Mesenchymal stem cell (in vitro differentiated cells and primary cell): ENCODE data around the gene CHPF.

Experiments
- DNase-seq: peaks from one replicate; pipeline ENCODE4 v3.0.0-alpha.2; 2013
- H2AFZ ChIP-seq: one replicate; pipeline ENCODE4 v1.6.1; 2013; ENCODE audit warnings: low read depth, mild to moderate bottlenecking, control low read depth, inconsistent platforms, low read length, moderate library complexity
- H2AK5ac ChIP-seq: 2 replicates; pipeline ENCODE4 v1.6.1; 2013; ENCODE audit warnings: low read length, moderate library complexity, mild to moderate bottlenecking, inconsistent platforms; ENCODE audit not compliant: severe bottlenecking
- H2BK120ac ChIP-seq: one replicate; pipeline ENCODE4 v1.6.1; 2013; ENCODE audit warnings: low read depth, mild to moderate bottlenecking, inconsistent platforms, low read length, moderate library complexity
- H2BK12ac ChIP-seq, 2 experiments: one replicate each; pipeline ENCODE4 v1.6.1; 2013; ENCODE audit warnings: inconsistent platforms in 2 of 2, low read length in 2 of 2, mild to moderate bottlenecking in 2 of 2, moderate library complexity in 2 of 2, control low read depth in 1 of 2
- H2BK15ac ChIP-seq: one replicate; pipeline ENCODE4 v1.6.1; 2013; ENCODE audit warnings: mild to moderate bottlenecking, low read depth, inconsistent platforms; ENCODE audit not compliant: poor library complexity, severe bottlenecking
- H2BK5ac ChIP-seq: 2 replicates; pipeline ENCODE4 v1.6.1; 2013; ENCODE audit warnings: low read depth, mild to moderate bottlenecking, low read length, control low read depth, inconsistent platforms; ENCODE audit not compliant: poor library complexity, severe bottlenecking
- H3K14ac ChIP-seq, 2 experiments: one replicate each; pipeline ENCODE4 v1.6.1; 2013; ENCODE audit warnings: inconsistent platforms in 2 of 2, low read length in 2 of 2, control low read depth in 1 of 2, mild to moderate bottlenecking in 1 of 2, moderate library complexity in 1 of 2
- H3K18ac ChIP-seq, 2 experiments: one replicate each; pipeline ENCODE4 v1.6.1; 2013; ENCODE audit warnings: inconsistent platforms in 2 of 2, low read length in 2 of 2, control low read depth in 1 of 2, low read depth in 1 of 2, mild to moderate bottlenecking in 1 of 2
- H3K23ac ChIP-seq, 2 experiments: one replicate each; pipeline ENCODE4 v1.6.1; 2013; ENCODE audit warnings: inconsistent platforms in 2 of 2, low read length in 2 of 2, mild to moderate bottlenecking in 2 of 2, moderate library complexity in 2 of 2, control low read depth in 1 of 2
- H3K27ac ChIP-seq: 2 replicates; pipeline ENCODE4 v1.5.1; 2013; ENCODE audit warnings: mild to moderate bottlenecking, moderate library complexity, low read length, control low read depth, inconsistent platforms; ENCODE audit not compliant: poor library complexity, severe bottlenecking
- H3K27me3 ChIP-seq, 2 experiments: 2 replicates each; pipeline versions ENCODE4 v1.6.1 to v1.7.0; 2013; ENCODE audit warnings: low read length in 2 of 2, mild to moderate bottlenecking in 2 of 2, moderate library complexity in 2 of 2, control low read depth in 1 of 2, inconsistent platforms in 1 of 2; ENCODE audit not compliant: control insufficient read depth in 1 of 2, insufficient read depth in 1 of 2
- H3K36me3 ChIP-seq, 2 experiments: 2 replicates each; pipeline versions ENCODE4 v1.6.1 to v1.7.0; 2013; ENCODE audit warnings: low read length in 2 of 2, control low read depth in 1 of 2, inconsistent platforms in 1 of 2, low read depth in 1 of 2, mild to moderate bottlenecking in 1 of 2; ENCODE audit not compliant: insufficient read depth in 2 of 2, control insufficient read depth in 1 of 2
- H3K4ac ChIP-seq, 2 experiments: one replicate each; pipeline ENCODE4 v1.6.1; 2013; ENCODE audit warnings: inconsistent platforms in 2 of 2, low read length in 2 of 2, mild to moderate bottlenecking in 2 of 2, moderate library complexity in 2 of 2, control low read depth in 1 of 2, low read depth in 1 of 2
- H3K4me1 ChIP-seq: 2 replicates; pipeline ENCODE4 v1.6.1; 2013; ENCODE audit warnings: low read depth, low read length, control low read depth; ENCODE audit not compliant: control insufficient read depth, insufficient read depth
- H3K4me2 ChIP-seq: 2 replicates; pipeline ENCODE4 v1.6.1; 2013; ENCODE audit warnings: low read length, mild to moderate bottlenecking, inconsistent platforms; ENCODE audit not compliant: poor library complexity, severe bottlenecking
- H3K4me3 ChIP-seq, 2 experiments: 2 replicates each; pipeline versions ENCODE4 v1.5.1 to v1.7.0; 2013; ENCODE audit warnings: low read length in 2 of 2, mild to moderate bottlenecking in 2 of 2, control low read depth in 1 of 2, low read depth in 1 of 2; ENCODE audit not compliant: insufficient read depth in 1 of 2
- H3K79me1 ChIP-seq: replicated peaks from 2 replicates; pipeline ENCODE4 v1.6.1; 2013; ENCODE audit warnings: mild to moderate bottlenecking, control low read depth, low read length, inconsistent platforms; ENCODE audit not compliant: poor library complexity, severe bottlenecking
- H3K9ac ChIP-seq: 2 replicates; pipeline ENCODE4 v1.7.0; 2013; ENCODE audit warnings: mild to moderate bottlenecking, low read length, moderate library complexity
- H3K9me3 ChIP-seq: 2 replicates; pipeline ENCODE4 v1.7.0; 2013; ENCODE audit warnings: mild to moderate bottlenecking, low read length; ENCODE audit not compliant: control insufficient read depth
- H4K8ac ChIP-seq: one replicate; pipeline ENCODE4 v1.6.1; 2013; ENCODE audit warnings: inconsistent platforms, mild to moderate bottlenecking, low read length, moderate library complexity
- H4K91ac ChIP-seq: one replicate; pipeline ENCODE4 v1.6.1; 2013; ENCODE audit warnings: mild to moderate bottlenecking, low read length, inconsistent platforms
- WGBS: methylation state at CpG from one replicate; pipeline ENCODE4 v1.1.7; 2013; ENCODE audit warnings: mixed read lengths; 5-methylcytosine and 5-hydroxymethylcytosine counted together

Gene CHPF

GRCh38 chr2:219496825-219497494, 46.6 kb downstream of the CHPF start:
- H2BK15ac ChIP-seq: peak overlapping the region; percentile 15
- H4K8ac ChIP-seq: peak overlapping the region; percentile 56
- H3K14ac ChIP-seq: no peak overlapping the region
- no peak overlapping the region for H3K27ac ChIP-seq
- no peak overlapping the region for H2AK5ac ChIP-seq
- peak overlapping the region; percentile 96 for H3K9ac ChIP-seq
- H3K36me3 ChIP-seq: peaks cover 21 to 23% of the 10 kb centered on the region in 2 experiments
- H3K79me1 ChIP-seq: peaks cover 21% of the 10 kb centered on the region
- peak overlapping the region in 1 of 2 experiments; percentile 21 for H3K18ac ChIP-seq
- H2AFZ ChIP-seq: no peak overlapping the region
- H2BK120ac ChIP-seq: no peak overlapping the region
- no peak overlapping the region for H3K4me2 ChIP-seq
- WGBS: 26% methylated on average over 61 of the region's 61 CpGs
- DNase-seq: peak; percentile 21
- H3K4me1 ChIP-seq: peaks cover 30% of the 10 kb centered on the region
- H4K91ac ChIP-seq: peak overlapping the region; percentile 59
- H3K4me3 ChIP-seq: peak overlapping the region; percentile 22 to 91
- no peaks in the 10 kb centered on the region for H3K9me3 ChIP-seq
- peaks cover 0 to 45% of the 10 kb centered on the region in 2 experiments for H3K27me3 ChIP-seq
- no peak overlapping the region for H3K4ac ChIP-seq
- no peak overlapping the region for H2BK5ac ChIP-seq
- H2BK12ac ChIP-seq: peak overlapping the region in 1 of 2 experiments; percentile 60
- H3K23ac ChIP-seq: no peak overlapping the region

- H3K36me3 ChIP-seq: peaks cover 22 to 23% of the 10 kb centered on the region in 2 experiments
- H2BK15ac ChIP-seq: no peak overlapping the region
- DNase-seq: no peak
- H3K27me3 ChIP-seq: peaks cover 0 to 45% of the 10 kb centered on the region in 2 experiments
- H3K9me3 ChIP-seq: no peaks in the 10 kb centered on the region
- no peak overlapping the region for H4K91ac ChIP-seq
- H3K23ac ChIP-seq: no peak overlapping the region
- H3K4ac ChIP-seq: no peak overlapping the region
- H3K27ac ChIP-seq: no peak overlapping the region
- H2AK5ac ChIP-seq: no peak overlapping the region
- no peak overlapping the region for H2BK120ac ChIP-seq
- 28% methylated on average over 18 of the region's 20 CpGs for WGBS
- H2AFZ ChIP-seq: no peak overlapping the region
- no peak overlapping the region for H3K14ac ChIP-seq
- peaks cover 25% of the 10 kb centered on the region for H3K4me1 ChIP-seq
- H3K18ac ChIP-seq: no peak overlapping the region
- no peak overlapping the region for H2BK12ac ChIP-seq
- no peak overlapping the region for H2BK5ac ChIP-seq
- peak overlapping the region; percentile 96 for H3K9ac ChIP-seq
- no peak overlapping the region for H3K4me2 ChIP-seq
- H4K8ac ChIP-seq: peak overlapping the region; percentile 56
- peaks cover 15% of the 10 kb centered on the region for H3K79me1 ChIP-seq
- no peak overlapping the region for H3K4me3 ChIP-seq
Observed at GRCh38 chr2:219496247-219496824, 47.3 kb downstream of the CHPF start.

GRCh38 chr2:219495531-219496122, 48.0 kb downstream of the CHPF start:
- Histone ChIP-seq H3K4me1 (peaks cover 24% of the 10 kb centered on the region), H3K14ac (no peak overlapping the region), H3K4me2 (no peak overlapping the region), H2BK12ac (peak overlapping the region in 1 of 2 experiments; percentile 54), H3K4ac (no peak overlapping the region), H4K8ac (no peak overlapping the region), H4K91ac (no peak overlapping the region), H3K79me1 (peaks cover 11% of the 10 kb centered on the region), H2BK120ac (no peak overlapping the region), H2BK15ac (no peak overlapping the region), H2BK5ac (no peak overlapping the region), H3K36me3 (peaks cover 26 to 29% of the 10 kb centered on the region in 2 experiments), H2AFZ (no peak overlapping the region), H3K27me3 (peaks cover 0 to 45% of the 10 kb centered on the region in 2 experiments), H3K18ac (peak overlapping the region in 1 of 2 experiments; percentile 38), H3K23ac (no peak overlapping the region), H3K4me3 (no peak overlapping the region), H3K9ac (no peak overlapping the region), H3K9me3 (no peaks in the 10 kb centered on the region), H2AK5ac (no peak overlapping the region), H3K27ac (no peak overlapping the region)
- WGBS: 41% methylated on average over 12 of the region's 14 CpGs
- DNase-seq: peak; percentile 84

GRCh38 chr2:219494952-219495530, 48.6 kb downstream of the CHPF start:
- H3K27ac ChIP-seq: no peak overlapping the region
- 42% methylated on average over 8 of the region's 10 CpGs for WGBS
- DNase-seq: no peak
- H2BK12ac ChIP-seq: no peak overlapping the region
- H2AFZ ChIP-seq: no peak overlapping the region
- H3K4me2 ChIP-seq: no peak overlapping the region
- H4K8ac ChIP-seq: no peak overlapping the region
- H3K27me3 ChIP-seq: peaks cover 0 to 45% of the 10 kb centered on the region in 2 experiments
- H2BK5ac ChIP-seq: no peak overlapping the region
- no peak overlapping the region for H3K18ac ChIP-seq
- H3K4me3 ChIP-seq: no peak overlapping the region
- peaks cover 32 to 35% of the 10 kb centered on the region in 2 experiments for H3K36me3 ChIP-seq
- H3K14ac ChIP-seq: no peak overlapping the region
- no peak overlapping the region for H2BK15ac ChIP-seq
- peak overlapping the region; percentile 4 for H3K9ac ChIP-seq
- no peak overlapping the region for H3K23ac ChIP-seq
- H3K4me1 ChIP-seq: peaks cover 23% of the 10 kb centered on the region
- no peak overlapping the region for H2BK120ac ChIP-seq
- peaks cover 8% of the 10 kb centered on the region for H3K79me1 ChIP-seq
- no peaks in the 10 kb centered on the region for H3K9me3 ChIP-seq
- H2AK5ac ChIP-seq: no peak overlapping the region
- no peak overlapping the region for H4K91ac ChIP-seq
- no peak overlapping the region for H3K4ac ChIP-seq
